Transverse colon (tissue), 4 donors: ENCODE data around the gene CCNL2.

Experiments
- CTCF ChIP-seq, 5 experiments: fragments of 200-600 bp in 3 of 5; fragments of 450-650 bp in 2 of 5; sonication (generic) in 3 of 5; IDR thresholded peaks; 1 replicate in 2 of 5; 2 replicates in 3 of 5; pipeline ENCODE4 v1.5.1; 2016 to 2017; ENCODE audit warnings: antibody characterized with exemption in 5 of 5, inconsistent platforms in 3 of 5, mild to moderate bottlenecking in 2 of 5, moderate library complexity in 1 of 5
- EP300 ChIP-seq: sonication (generic); formaldehyde crosslinking; IDR thresholded peaks from one replicate; pipeline ENCODE4 v1.6.1; 2017; ENCODE audit warnings: antibody characterized with exemption, low read depth
- POLR2A ChIP-seq: fragments of 450-650 bp; IDR thresholded peaks from one replicate; pipeline ENCODE4 v1.6.1; 2016; ENCODE audit warnings: antibody characterized with exemption, mild to moderate bottlenecking, moderate library complexity
- POLR2AphosphoS5 ChIP-seq, 3 donors: sonication (generic); formaldehyde crosslinking; IDR thresholded peaks; one replicate each; pipeline ENCODE4 v1.6.1; 2016; ENCODE audit warnings: antibody characterized with exemption in 3 of 3

- TF ChIP-seq CTCF (IDR thresholded peaks at IDR 0.05) (peak; percentile 56 to 92 (median 70)), POLR2A (peak; percentile 74), POLR2AphosphoS5 (IDR thresholded peaks at IDR 0.05) (peak; percentile 75 to 84 (median 84)), EP300 (no peak)
Measured at GRCh38 chr1:1399187-1399871, at the start of gene CCNL2.
